Activated B cell treated with CpG ODN at 0.5 μM for 24 hours (primary cell): ENCODE data around the gene CIAO2A. TPM values are rescaled to one million over a fixed set of nuclear protein-coding genes. Genes with fewer than 3 reads are reported as not detected.
"Not testable (repeated sequence)": the region's sequence is repeated elsewhere in the genome, so short reads cannot be mapped to it uniquely, and the experiment has no call there.

Source experiments
- ATAC-seq: fragments of 200-7000 bp; cut with Tn5 transposase; one replicate; pipeline ENCODE4 v1.10.0; 2021; ENCODE audit warnings: low read depth, mild to moderate bottlenecking, moderate library complexity
- CTCF ChIA-PET: fragments of 350-600 bp; sonication (Branson Sonifier 250); formaldehyde crosslinking; loops from one replicate; lab custom pipeline; 2021; ENCODE audit warnings: antibody characterized with exemption; lab: Charles Lee
- POLR2A ChIA-PET: fragments of 350-600 bp; sonication (Branson Sonifier 250); formaldehyde crosslinking; loops from one replicate; lab custom pipeline; 2021; ENCODE audit warnings: antibody characterized with exemption; lab: Charles Lee
- DNase-seq: peaks from one replicate; pipeline ENCODE4 v3.0.0; 2022
- H3K27ac Mint-ChIP-seq: one replicate; pipeline ENCODE4 v1.8.0; 2020; ENCODE audit warnings: mixed read lengths
- H3K27me3 Mint-ChIP-seq: one replicate; pipeline ENCODE4 v1.8.0; 2021; ENCODE audit warnings: mixed read lengths
- H3K36me3 Mint-ChIP-seq: one replicate; pipeline ENCODE4 v1.8.0; 2021; ENCODE audit warnings: low read depth, mixed read lengths
- H3K4me1 Mint-ChIP-seq: one replicate; pipeline ENCODE4 v1.8.0; 2021; ENCODE audit warnings: mixed read lengths
- H3K4me3 Mint-ChIP-seq: one replicate; pipeline ENCODE4 v1.8.0; 2020; ENCODE audit warnings: mild to moderate bottlenecking, mixed read lengths
- H3K9me3 Mint-ChIP-seq: one replicate; pipeline ENCODE4 v1.8.0; 2020; ENCODE audit warnings: mixed read lengths
- intact Hi-C: fragments of 100-400 bp; cut with micrococcal nuclease; formaldehyde crosslinking; loops from one replicate; pipeline ENCODE4 v1.15.1; 2024
- total RNA-seq: library from RNA; stranded (reverse); gene quantifications from 2 replicates; pipeline ENCODE4 v1.2.3, GENCODE V29; 2022
- TF ChIP-seq, protein P1 (sequence below): fragments of 200-600 bp; IDR thresholded peaks from one replicate; pipeline ENCODE4 v1.8.0; 2022; ENCODE audit warnings: antibody characterized with exemption, mild to moderate bottlenecking

CIAO2A gene
- total RNA-seq, 1 donor from 2014 or later, result 58.4 TPM

DNA sequence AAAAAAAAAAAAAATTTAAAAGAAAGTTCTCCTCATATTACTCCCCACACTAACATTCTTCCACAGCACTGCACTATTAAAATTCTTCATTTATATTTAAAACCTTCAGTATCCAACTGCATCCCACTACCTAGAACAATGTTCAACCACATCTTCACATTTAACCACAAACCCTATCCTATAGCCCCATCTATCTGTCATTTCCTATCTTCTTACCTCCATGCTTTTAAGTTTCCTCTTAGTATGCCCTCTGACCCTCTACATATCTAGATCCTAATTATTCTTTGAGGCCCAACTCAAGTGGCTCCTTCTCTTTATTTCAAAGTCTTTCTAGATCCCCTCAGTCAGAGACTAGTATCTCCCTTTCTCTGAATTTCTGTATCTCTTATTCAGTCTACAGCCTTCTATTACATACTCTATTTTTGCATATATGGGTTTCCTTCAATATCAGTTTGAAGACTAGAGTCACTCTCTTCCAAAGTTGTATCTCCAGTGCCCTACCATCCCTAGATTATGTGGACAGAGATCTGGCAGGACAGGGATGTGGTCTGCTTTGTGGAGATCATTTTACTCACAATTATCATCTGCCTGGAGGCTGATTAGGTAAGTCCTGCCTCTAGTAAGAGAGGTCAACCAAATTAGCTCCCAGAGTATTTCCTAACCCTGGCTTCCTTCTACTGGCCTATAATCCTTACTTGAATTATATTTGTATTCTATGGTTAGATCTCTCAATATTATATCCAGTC, 1.4 kb downstream of the CIAO2A start:
- POLR2A ChIA-PET, result interaction anchor here (0.6 to 5.4 kb wide), 5 partner anchors 19 to 70 kb away, joined by 3 to 78 read pairs (median 10); partner anchors contain the start of genes PPIB and SNX22

DNA sequence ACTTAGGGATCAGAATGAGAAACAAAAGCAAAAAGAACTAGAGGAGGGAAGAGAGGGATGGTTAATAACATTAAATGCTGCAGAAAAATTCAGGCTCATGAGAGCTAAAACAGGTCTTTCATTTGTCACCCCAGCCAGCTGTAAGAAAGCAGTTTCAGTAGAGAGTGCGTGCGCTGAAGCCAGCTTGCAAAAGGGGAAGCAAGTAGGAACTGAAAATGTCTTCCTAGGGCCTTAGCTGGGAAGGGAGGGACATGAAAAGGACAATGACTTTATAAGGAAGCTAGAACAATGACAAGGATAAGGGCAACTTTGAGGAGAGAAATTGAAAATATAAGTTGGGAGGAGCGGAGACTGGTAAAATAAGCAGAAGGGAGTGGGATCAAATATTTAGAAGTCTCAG, 3.1 kb downstream of the CIAO2A start:
- H3K4me3 Mint-ChIP-seq, result peak overlapping the region; percentile 73
- DNase-seq, result no peak
- POLR2A ChIA-PET, result interaction anchor here (0.5 to 3.0 kb wide), 8 partner anchors 9 to 1214 kb away, joined by 3 to 21 read pairs (median 5); partner anchors contain the start of genes PPIB and RNU5B-1

More for the DNA sequence above, 1.4 kb downstream of the CIAO2A start:
- Mint-ChIP-seq H3K36me3 (peaks cover 34% of the 10 kb centered on the region), H3K4me3 (peak overlapping the region; percentile 99), H3K4me1 (peaks cover 92% of the 10 kb centered on the region), H3K9me3 (no peaks in the 10 kb centered on the region), H3K27ac (peak overlapping the region; percentile 98), H3K27me3 (no peaks in the 10 kb centered on the region)
- no peak for DNase-seq
- intact Hi-C loops, result loop anchor here (2.0 to 10.0 kb wide), 8 partner anchors 257 to 1703 kb away; partner anchors contain the start of genes APH1B, DENND4A, LACTB and PCLAF
- ATAC-seq, result no peak
- TF ChIP-seq, protein P1, sequence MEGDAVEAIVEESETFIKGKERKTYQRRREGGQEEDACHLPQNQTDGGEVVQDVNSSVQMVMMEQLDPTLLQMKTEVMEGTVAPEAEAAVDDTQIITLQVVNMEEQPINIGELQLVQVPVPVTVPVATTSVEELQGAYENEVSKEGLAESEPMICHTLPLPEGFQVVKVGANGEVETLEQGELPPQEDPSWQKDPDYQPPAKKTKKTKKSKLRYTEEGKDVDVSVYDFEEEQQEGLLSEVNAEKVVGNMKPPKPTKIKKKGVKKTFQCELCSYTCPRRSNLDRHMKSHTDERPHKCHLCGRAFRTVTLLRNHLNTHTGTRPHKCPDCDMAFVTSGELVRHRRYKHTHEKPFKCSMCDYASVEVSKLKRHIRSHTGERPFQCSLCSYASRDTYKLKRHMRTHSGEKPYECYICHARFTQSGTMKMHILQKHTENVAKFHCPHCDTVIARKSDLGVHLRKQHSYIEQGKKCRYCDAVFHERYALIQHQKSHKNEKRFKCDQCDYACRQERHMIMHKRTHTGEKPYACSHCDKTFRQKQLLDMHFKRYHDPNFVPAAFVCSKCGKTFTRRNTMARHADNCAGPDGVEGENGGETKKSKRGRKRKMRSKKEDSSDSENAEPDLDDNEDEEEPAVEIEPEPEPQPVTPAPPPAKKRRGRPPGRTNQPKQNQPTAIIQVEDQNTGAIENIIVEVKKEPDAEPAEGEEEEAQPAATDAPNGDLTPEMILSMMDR, result no peak
- CTCF ChIA-PET, result interaction anchor here (1.0 to 2.3 kb wide), 5 partner anchors 13 to 340 kb away, joined by 3 to 14 read pairs (median 4); no protein-coding TSS in a partner anchor

DNA sequence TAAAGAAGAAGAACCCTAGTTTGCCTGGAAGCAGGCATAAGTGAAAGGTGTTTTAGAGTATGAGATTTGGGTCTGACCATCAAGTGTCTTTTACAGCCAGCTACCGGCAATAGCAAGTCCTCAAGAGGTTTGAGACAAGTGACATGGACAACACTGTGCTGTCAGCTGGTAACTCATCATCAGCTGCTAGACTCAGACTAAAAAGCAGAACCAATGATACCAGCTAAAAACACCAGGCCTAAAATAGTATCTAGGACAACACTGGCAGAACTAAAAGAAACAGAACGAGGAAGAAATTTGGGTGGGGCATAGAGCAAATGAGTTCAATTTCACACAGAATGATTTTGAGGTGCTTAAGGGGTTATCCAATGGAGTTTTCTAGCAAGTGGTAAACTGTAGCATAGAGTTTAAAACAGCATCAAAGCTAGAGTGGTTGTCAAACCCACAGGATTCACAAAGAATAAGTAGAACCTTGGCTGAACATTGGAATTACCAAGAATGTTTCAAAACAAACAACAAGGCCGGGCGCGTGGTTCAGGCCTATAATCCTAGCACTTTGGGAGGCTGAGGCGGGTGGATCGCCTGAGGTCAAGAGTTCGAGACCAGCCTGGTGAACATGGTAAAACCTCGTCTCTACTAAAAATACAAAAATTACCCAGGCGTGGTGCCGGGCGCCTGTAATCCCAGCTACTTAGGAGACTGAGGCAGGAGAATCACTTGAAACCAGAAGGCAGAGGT, 3.9 kb downstream of the CIAO2A start:
- Mint-ChIP-seq H3K4me3 (peak overlapping the region; percentile 73), H3K27ac (peak overlapping the region; percentile 96), H3K27me3 (no peaks in the 10 kb centered on the region), H3K36me3 (peaks cover 30% of the 10 kb centered on the region), H3K9me3 (no peaks in the 10 kb centered on the region), H3K4me1 (peaks cover 69% of the 10 kb centered on the region)
- intact Hi-C loops, result loop anchor here (1.0 to 10.0 kb wide), 9 partner anchors 20 to 1705 kb away; partner anchors contain the start of genes APH1B, DENND4A, LACTB and PCLAF
- DNase-seq (no peak), ATAC-seq (peak; percentile 49)
- TF ChIP-seq, protein P1, result no peak
- POLR2A ChIA-PET, result interaction anchor here (0.6 to 3.0 kb wide), 19 partner anchors 10 to 1215 kb away, joined by 3 to 21 read pairs (median 5); partner anchors contain the start of genes PPIB and RNU5B-1
- CTCF ChIA-PET, result interaction anchor here (0.6 to 3.6 kb wide), 10 partner anchors 9 to 481 kb away, joined by 3 to 18 read pairs (median 3); partner anchors contain the start of gene DAPK2

More for the DNA sequence above, 3.1 kb downstream of the CIAO2A start:
- intact Hi-C loops, result loop anchor here (5.0 to 10.0 kb wide), 7 partner anchors 292 to 1704 kb away; partner anchors contain the start of genes APH1B, DENND4A, LACTB and PCLAF
- TF ChIP-seq, protein P1, result no peak
- peaks cover 77% of the 10 kb centered on the region for H3K4me1 Mint-ChIP-seq
- no peaks in the 10 kb centered on the region for H3K27me3 Mint-ChIP-seq
- ATAC-seq, result no peak
- H3K9me3 Mint-ChIP-seq, result no peaks in the 10 kb centered on the region
- CTCF ChIA-PET, result interaction anchor here (1.2 to 3.6 kb wide), 5 partner anchors 22 to 338 kb away, joined by 3 to 18 read pairs (median 12); partner anchors contain the start of gene DAPK2
- H3K36me3 Mint-ChIP-seq, result peaks cover 30% of the 10 kb centered on the region
- peak overlapping the region; percentile 96 for H3K27ac Mint-ChIP-seq

DNA sequence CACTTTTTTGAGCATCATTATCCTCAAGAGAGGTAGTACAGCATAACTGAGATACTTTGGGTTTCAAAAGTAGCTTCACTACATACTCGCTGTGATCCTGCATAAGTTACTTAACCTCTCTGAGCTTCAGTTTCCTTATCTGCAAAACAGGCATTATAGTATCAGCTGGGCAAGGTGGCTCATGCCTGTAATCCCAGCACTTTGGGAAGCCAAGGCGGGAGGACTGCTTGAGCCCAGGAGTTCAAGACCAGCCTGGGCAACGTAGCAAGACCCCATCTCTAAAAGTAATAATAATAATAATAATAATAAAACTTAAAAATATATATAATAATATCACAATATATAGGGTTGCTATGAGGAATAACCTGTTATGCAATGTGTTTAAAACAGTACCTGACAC, 10.9 kb downstream of the CIAO2A start:
- intact Hi-C loops, result no loop called here
- no peak for DNase-seq
- no peaks in the 10 kb centered on the region for H3K27me3 Mint-ChIP-seq
- no peaks in the 10 kb centered on the region for H3K9me3 Mint-ChIP-seq
- H3K36me3 Mint-ChIP-seq, result peaks cover 46% of the 10 kb centered on the region
- ChIA-PET POLR2A (interaction anchor here (2.0 kb wide), 1 partner anchor 12 kb away, joined by 11 read pairs; the partner anchor contains the start of genes CIAO2A and SNX1), CTCF (interaction anchor here (1.0 kb wide), 1 partner anchor 14 kb away, joined by 4 read pairs; no protein-coding TSS in a partner anchor)
- H3K27ac Mint-ChIP-seq, result no peak overlapping the region
- H3K4me3 Mint-ChIP-seq, result no peak overlapping the region
- H3K4me1 Mint-ChIP-seq, result peaks cover 8% of the 10 kb centered on the region
- no peak for ATAC-seq
- TF ChIP-seq, protein P1, result no peak

DNA sequence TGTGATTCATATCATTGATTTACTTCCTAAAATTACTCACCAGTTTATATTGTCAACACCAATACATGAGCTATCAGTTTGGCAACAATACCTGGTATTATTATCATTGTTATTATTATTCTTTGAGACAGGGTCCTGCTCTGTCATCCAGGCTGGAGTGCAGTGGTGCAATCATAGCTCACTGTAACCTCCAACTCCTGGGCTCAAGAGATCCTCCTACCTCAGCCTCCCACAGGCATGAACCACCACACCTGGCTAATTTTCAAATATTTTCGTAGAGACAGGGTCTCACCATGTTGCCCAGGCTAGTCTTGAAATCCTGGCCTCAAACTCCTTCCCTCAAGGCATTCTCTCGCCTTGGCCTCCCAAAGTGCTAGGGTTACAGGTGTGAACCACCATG, 20.1 kb downstream of the CIAO2A start:
- H3K27ac Mint-ChIP-seq, intact Hi-C loops, POLR2A ChIA-PET, DNase-seq, H3K4me3 Mint-ChIP-seq, H3K27me3 Mint-ChIP-seq, H3K9me3 Mint-ChIP-seq, ATAC-seq: not testable (repeated sequence)
- Mint-ChIP-seq H3K4me1 (peaks cover 30% of the 10 kb centered on the region), H3K36me3 (peaks cover 50% of the 10 kb centered on the region)
- CTCF ChIA-PET, result interaction anchor here (2.3 kb wide), 1 partner anchor 321 kb away, joined by 9 read pairs; no protein-coding TSS in a partner anchor
